GM12878 (cell line): ENCODE results near the gene CSNK2A1. TPM values are rescaled to one million over a fixed set of nuclear protein-coding genes. Genes with fewer than 3 reads are reported as not detected.

Experiments
- ATAC-seq: fragments of 200-7000 bp; cut with Tn5 transposase; 3 replicates; pipeline ENCODE4 v1.9.1; 2020; ENCODE audit warnings: mild to moderate bottlenecking, moderate library complexity
- BruUV-seq: library from RNA; stranded (reverse); fragments of 400-500 nt; replicated peaks from 2 replicates; lab custom pipeline; 2021; lab: Mats Ljungman, UMichigan
- CTCF ChIA-PET: fragments of 300-600 bp; sonication (Branson Sonifier 250); formaldehyde crosslinking; extraction: SDS; loops from one replicate; lab custom pipeline; 2021; ENCODE audit warnings: inconsistent platforms; lab: Yijun Ruan, JAX
- POLR2A ChIA-PET: fragments of 350-600 bp; formaldehyde crosslinking; extraction: SDS; loops from one replicate; lab custom pipeline; 2021; ENCODE audit warnings: inconsistent platforms; lab: Charles Lee
- RAD21 ChIA-PET: fragments of 300-600 bp; sonication (Branson Sonifier 250); formaldehyde crosslinking; loops from one replicate; lab custom pipeline; 2023; ENCODE audit warnings: antibody characterized with exemption; ENCODE audit not compliant: unreplicated experiment; lab: Charles Lee
- SMC1A ChIA-PET: fragments of 300-600 bp; sonication (Branson Sonifier 250); formaldehyde crosslinking; loops from one replicate; lab custom pipeline; 2023; ENCODE audit not compliant: unreplicated experiment, uncharacterized antibody; lab: Charles Lee
- DNase-seq: peaks from one replicate; pipeline ENCODE4 v3.0.0-alpha.2; 2011; ENCODE audit warnings: low read depth, low spot score
- FAIRE-seq: peaks from 3 replicates; lab custom pipeline; 2011; peaks lifted over from hg19 to GRCh38; lab: Jason Lieb, UNC
- H2AFZ ChIP-seq: 2 replicates; pipeline ENCODE4 v1.6.0; 2011; ENCODE audit warnings: low read depth, low read length, control low read depth; ENCODE audit not compliant: control insufficient read depth
- H3K27ac ChIP-seq: 2 replicates; pipeline ENCODE4 v1.5.1; 2011; ENCODE audit warnings: control low read depth; ENCODE audit not compliant: control insufficient read depth, insufficient read depth
- H3K27me3 ChIP-seq, 2 experiments: replicated peaks in 1 of 2; 2 replicates each; pipeline versions ENCODE4 v1.6.0 to v1.6.1; 2011; ENCODE audit warnings: low read length in 1 of 2; ENCODE audit not compliant: control insufficient read depth in 2 of 2, insufficient read depth in 2 of 2
- H3K36me3 ChIP-seq, 2 experiments: 2 replicates each; pipeline ENCODE4 v1.5.1; 2011; ENCODE audit warnings: low read length in 1 of 2; ENCODE audit not compliant: control insufficient read depth in 2 of 2, insufficient read depth in 2 of 2
- H3K4me1 ChIP-seq: 2 replicates; pipeline ENCODE4 v1.6.1; 2011; ENCODE audit warnings: mild to moderate bottlenecking, low read length, moderate library complexity, mixed read lengths; ENCODE audit not compliant: control insufficient read depth, insufficient read depth
- H3K4me2 ChIP-seq: 2 replicates; pipeline ENCODE4 v1.6.0; 2011; ENCODE audit warnings: control low read depth; ENCODE audit not compliant: control insufficient read depth, insufficient read depth
- H3K4me3 ChIP-seq: fragments of 200-600 bp; sonication (generic); 2 replicates; pipeline ENCODE4 v1.5.1; 2016
- H3K79me2 ChIP-seq: 2 replicates; pipeline ENCODE4 v1.6.0; 2011; ENCODE audit warnings: low read length; ENCODE audit not compliant: control insufficient read depth, insufficient read depth
- H3K9ac ChIP-seq: 2 replicates; pipeline ENCODE4 v1.8.0; 2011; ENCODE audit warnings: low read length, control low read depth, mixed read lengths; ENCODE audit not compliant: control insufficient read depth, insufficient read depth
- H3K9me3 ChIP-seq: replicated peaks from 3 replicates; pipeline ENCODE4 v1.5.1; 2011; ENCODE audit warnings: mild to moderate bottlenecking, low read length; ENCODE audit not compliant: control insufficient read depth, insufficient read depth
- H4K20me1 ChIP-seq: 2 replicates; pipeline ENCODE4 v1.6.0; 2011; ENCODE audit not compliant: control insufficient read depth, insufficient read depth
- CBX3 ChIP-seq: fragments of 200-600 bp; sonication (generic); IDR thresholded peaks from 2 replicates; pipeline ENCODE4 v1.6.1; 2016; ENCODE audit warnings: low read depth, borderline replicate concordance
- CHD1 ChIP-seq: IDR thresholded peaks from 2 replicates; pipeline ENCODE4 v1.6.1; 2012; ENCODE audit warnings: low read depth, low read length, improper control_type of control experiment
- CHD4 ChIP-seq: fragments of 200-600 bp; sonication (generic); IDR thresholded peaks from 2 replicates; pipeline ENCODE4 v1.6.1; 2016; ENCODE audit warnings: mild to moderate bottlenecking
- ETV6 ChIP-seq, 2 experiments: fragments of 450-650 bp in 1 of 2; IDR thresholded peaks in 1 of 2; conservative IDR thresholded peaks in 1 of 2; 2 replicates each; pipeline ENCODE4 v1.6.1; 2014; ENCODE audit warnings: antibody characterized with exemption in 1 of 2, borderline replicate concordance in 1 of 2, low read depth in 1 of 2, mild to moderate bottlenecking in 1 of 2, moderate library complexity in 1 of 2
- JUND ChIP-seq: IDR thresholded peaks from 2 replicates; pipeline ENCODE4 v1.6.1; 2012; ENCODE audit warnings: low read depth, mild to moderate bottlenecking, low read length, improper control_type of control experiment, moderate library complexity
- POLR2A ChIP-seq: IDR thresholded peaks from 2 replicates; pipeline ENCODE4 v1.6.1; 2011; ENCODE audit warnings: low read depth, mild to moderate bottlenecking, low read length
- SREBF2 ChIP-seq: IDR thresholded peaks from 2 replicates; pipeline ENCODE4 v1.6.1; 2012; ENCODE audit warnings: mild to moderate bottlenecking, low read length
- SUPT20H ChIP-seq: IDR thresholded peaks from 2 replicates; pipeline ENCODE4 v1.6.1; 2011; ENCODE audit warnings: low read depth, mild to moderate bottlenecking, low read length, moderate library complexity, borderline replicate concordance; ENCODE audit not compliant: control insufficient read depth
- TAF1 ChIP-seq: IDR thresholded peaks from 2 replicates; pipeline ENCODE4 v1.6.1; 2011; ENCODE audit warnings: mild to moderate bottlenecking, low read depth, low read length, borderline replicate concordance
- YBX1 ChIP-seq: fragments of 450-650 bp; IDR thresholded peaks from 2 replicates; pipeline ENCODE4 v1.6.1; 2016; ENCODE audit warnings: antibody characterized with exemption
- ZSCAN29 ChIP-seq: fragments of 450-650 bp; IDR thresholded peaks from 2 replicates; pipeline ENCODE4 v1.6.1; 2017; ENCODE audit warnings: mild to moderate bottlenecking, moderate library complexity
- WGBS: methylation state at CpG from one replicate; pipeline ENCODE4 v1.1.6; 2016; ENCODE audit warnings: low lambda C conversion rate; ENCODE audit not compliant: insufficient replicate concordance, insufficient coverage; ENCODE audit errors: missing lambda C conversion rate; 5-methylcytosine and 5-hydroxymethylcytosine counted together
- in situ Hi-C: fragments of 300-500 bp; cut with MboI; formaldehyde crosslinking; loops from 9 replicates; pipeline ENCODE4 v1.14.3; 2018; ENCODE audit warnings: mixed read lengths
- intact Hi-C: fragments of 100-400 bp; cut with micrococcal nuclease; formaldehyde crosslinking; loops from one replicate; pipeline ENCODE4 v1.14.2; 2022; ENCODE audit not compliant: unreplicated experiment
- polyA plus RNA-seq, 11 experiments: library from polyadenylated mRNA; depleted of rRNA in 4 of 11; unstranded in 6 of 11; stranded (reverse) in 5 of 11; fragments of >200 nt; fragmentation: Nextera tagmentation in 4 of 11; fragmentation: Illumina TruSeq in 1 of 11; extraction: Ambion mirVana in 4 of 11; extraction: Trizol in 1 of 11; gene quantifications; 1 replicate in 1 of 11; 2 replicates in 10 of 11; pipeline versions ENCODE4 v1.2.1 to v1.2.3, GENCODE V29; 2011 to 2016; ENCODE audit warnings: inconsistent platforms in 2 of 11, missing spikeins in 2 of 11, low read depth in 1 of 11
- total RNA-seq, 4 experiments: library from RNA; depleted of rRNA in 3 of 4; stranded (reverse); fragments of >200 nt in 3 of 4; fragmentation: Illumina TruSeq in 1 of 4; extraction: Trizol in 1 of 4; gene quantifications; 2 replicates each; pipeline versions ENCODE4 v1.2.1 to v1.2.3, GENCODE V29; 2013 to 2021
- TF ChIP-seq, protein P1 (sequence below): IDR thresholded peaks from 2 replicates; pipeline ENCODE4 v1.6.1; 2012; ENCODE audit warnings: improper control_type of control experiment, low read depth, low read length; ENCODE audit not compliant: insufficient replicate concordance
- TF ChIP-seq, protein P2 (sequence below): fragments of 450-650 bp; IDR thresholded peaks from 2 replicates; pipeline ENCODE4 v1.6.1; 2017; ENCODE audit warnings: mild to moderate bottlenecking, moderate library complexity

Gene CSNK2A1
- total and polyA plus RNA-seq, 10 of the 15 experiments (the other 5 are each of a cell fraction or from before 2014, with no cell fraction given): 47.6 to 199 (median 95.0) TPM

DNA sequence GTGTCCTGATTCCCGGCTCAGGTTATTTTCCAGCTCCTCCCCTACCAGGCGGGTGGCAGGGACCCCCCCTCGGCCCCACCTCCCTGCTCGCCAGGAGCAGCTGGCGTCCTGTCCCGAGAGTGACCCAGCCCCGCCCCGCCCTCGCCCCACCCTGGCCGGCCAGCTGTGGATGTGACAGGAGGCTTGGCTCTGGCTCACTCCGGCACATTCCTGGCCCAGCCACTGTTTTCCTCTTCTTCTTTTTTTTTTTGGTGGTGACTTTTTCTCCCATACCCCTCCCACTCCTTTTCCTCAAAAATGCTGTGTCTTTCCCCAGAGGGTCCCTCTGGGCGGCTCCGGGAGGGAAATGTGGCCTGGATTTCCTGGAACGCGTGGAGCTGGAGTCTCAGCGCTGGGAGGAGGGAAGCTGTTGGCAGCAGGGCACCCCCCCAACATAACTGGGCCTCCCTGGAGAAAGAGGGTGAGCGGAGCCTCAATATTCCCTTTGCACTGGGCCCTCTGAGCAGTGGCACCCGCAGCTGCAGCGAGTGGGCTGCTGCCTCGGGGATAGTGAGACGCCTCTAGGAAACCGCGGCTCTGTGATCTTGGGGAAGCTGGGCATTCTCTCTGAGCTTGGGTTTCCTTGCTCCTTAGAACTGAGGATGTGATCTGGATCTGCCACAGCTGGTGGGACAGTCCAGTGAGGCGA is 28.3 kb upstream of the CSNK2A1 start:
- H2AFZ ChIP-seq: no peak overlapping the region
- CTCF ChIA-PET: interaction anchor here (1.6 to 8.4 kb wide), 4 partner anchors 9 to 74 kb away, joined by 4 to 46 read pairs (median 10); no protein-coding TSS in a partner anchor
- H3K4me3 ChIP-seq: no peak overlapping the region
- no TSS peak for BruUV-seq
- FAIRE-seq (no peak), DNase-seq (no peak), ATAC-seq (no peak)
- POLR2A ChIA-PET: no interaction called here
- no peaks in the 10 kb centered on the region for H4K20me1 ChIP-seq
- no peaks in the 10 kb centered on the region for H3K9me3 ChIP-seq
- H3K79me2 ChIP-seq: no peaks in the 10 kb centered on the region
- SMC1A ChIA-PET: interaction anchor here (1.2 kb wide), 1 partner anchor 74 kb away, joined by 3 read pairs; no protein-coding TSS in a partner anchor
- H3K9ac ChIP-seq: no peak overlapping the region
- H3K36me3 ChIP-seq: no peaks in the 10 kb centered on the region
- in situ Hi-C loops (no loop called here), intact Hi-C loops (no loop called here)
- 34% methylated on average over 16 of the region's 24 CpGs for WGBS
- no peak overlapping the region for H3K4me2 ChIP-seq
- H3K27me3 ChIP-seq: peaks cover 0 to 9% of the 10 kb centered on the region in 2 experiments; a peak in 2 of 4 replicates
- H3K27ac ChIP-seq: no peak overlapping the region
- RAD21 ChIA-PET: no interaction called here
- no peaks in the 10 kb centered on the region for H3K4me1 ChIP-seq
- TF ChIP-seq SREBF2: no peak
- no peak for TF ChIP-seq YBX1
- no peak for TF ChIP-seq CHD1
- TF ChIP-seq TAF1: no peak
- no peak for TF ChIP-seq SUPT20H
- TF ChIP-seq JUND: no peak
- TF ChIP-seq, protein P1, sequence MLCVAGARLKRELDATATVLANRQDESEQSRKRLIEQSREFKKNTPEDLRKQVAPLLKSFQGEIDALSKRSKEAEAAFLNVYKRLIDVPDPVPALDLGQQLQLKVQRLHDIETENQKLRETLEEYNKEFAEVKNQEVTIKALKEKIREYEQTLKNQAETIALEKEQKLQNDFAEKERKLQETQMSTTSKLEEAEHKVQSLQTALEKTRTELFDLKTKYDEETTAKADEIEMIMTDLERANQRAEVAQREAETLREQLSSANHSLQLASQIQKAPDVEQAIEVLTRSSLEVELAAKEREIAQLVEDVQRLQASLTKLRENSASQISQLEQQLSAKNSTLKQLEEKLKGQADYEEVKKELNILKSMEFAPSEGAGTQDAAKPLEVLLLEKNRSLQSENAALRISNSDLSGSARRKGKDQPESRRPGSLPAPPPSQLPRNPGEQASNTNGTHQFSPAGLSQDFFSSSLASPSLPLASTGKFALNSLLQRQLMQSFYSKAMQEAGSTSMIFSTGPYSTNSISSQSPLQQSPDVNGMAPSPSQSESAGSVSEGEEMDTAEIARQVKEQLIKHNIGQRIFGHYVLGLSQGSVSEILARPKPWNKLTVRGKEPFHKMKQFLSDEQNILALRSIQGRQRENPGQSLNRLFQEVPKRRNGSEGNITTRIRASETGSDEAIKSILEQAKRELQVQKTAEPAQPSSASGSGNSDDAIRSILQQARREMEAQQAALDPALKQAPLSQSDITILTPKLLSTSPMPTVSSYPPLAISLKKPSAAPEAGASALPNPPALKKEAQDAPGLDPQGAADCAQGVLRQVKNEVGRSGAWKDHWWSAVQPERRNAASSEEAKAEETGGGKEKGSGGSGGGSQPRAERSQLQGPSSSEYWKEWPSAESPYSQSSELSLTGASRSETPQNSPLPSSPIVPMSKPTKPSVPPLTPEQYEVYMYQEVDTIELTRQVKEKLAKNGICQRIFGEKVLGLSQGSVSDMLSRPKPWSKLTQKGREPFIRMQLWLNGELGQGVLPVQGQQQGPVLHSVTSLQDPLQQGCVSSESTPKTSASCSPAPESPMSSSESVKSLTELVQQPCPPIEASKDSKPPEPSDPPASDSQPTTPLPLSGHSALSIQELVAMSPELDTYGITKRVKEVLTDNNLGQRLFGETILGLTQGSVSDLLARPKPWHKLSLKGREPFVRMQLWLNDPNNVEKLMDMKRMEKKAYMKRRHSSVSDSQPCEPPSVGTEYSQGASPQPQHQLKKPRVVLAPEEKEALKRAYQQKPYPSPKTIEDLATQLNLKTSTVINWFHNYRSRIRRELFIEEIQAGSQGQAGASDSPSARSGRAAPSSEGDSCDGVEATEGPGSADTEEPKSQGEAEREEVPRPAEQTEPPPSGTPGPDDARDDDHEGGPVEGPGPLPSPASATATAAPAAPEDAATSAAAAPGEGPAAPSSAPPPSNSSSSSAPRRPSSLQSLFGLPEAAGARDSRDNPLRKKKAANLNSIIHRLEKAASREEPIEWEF: no peak
- TF ChIP-seq, protein P2, sequence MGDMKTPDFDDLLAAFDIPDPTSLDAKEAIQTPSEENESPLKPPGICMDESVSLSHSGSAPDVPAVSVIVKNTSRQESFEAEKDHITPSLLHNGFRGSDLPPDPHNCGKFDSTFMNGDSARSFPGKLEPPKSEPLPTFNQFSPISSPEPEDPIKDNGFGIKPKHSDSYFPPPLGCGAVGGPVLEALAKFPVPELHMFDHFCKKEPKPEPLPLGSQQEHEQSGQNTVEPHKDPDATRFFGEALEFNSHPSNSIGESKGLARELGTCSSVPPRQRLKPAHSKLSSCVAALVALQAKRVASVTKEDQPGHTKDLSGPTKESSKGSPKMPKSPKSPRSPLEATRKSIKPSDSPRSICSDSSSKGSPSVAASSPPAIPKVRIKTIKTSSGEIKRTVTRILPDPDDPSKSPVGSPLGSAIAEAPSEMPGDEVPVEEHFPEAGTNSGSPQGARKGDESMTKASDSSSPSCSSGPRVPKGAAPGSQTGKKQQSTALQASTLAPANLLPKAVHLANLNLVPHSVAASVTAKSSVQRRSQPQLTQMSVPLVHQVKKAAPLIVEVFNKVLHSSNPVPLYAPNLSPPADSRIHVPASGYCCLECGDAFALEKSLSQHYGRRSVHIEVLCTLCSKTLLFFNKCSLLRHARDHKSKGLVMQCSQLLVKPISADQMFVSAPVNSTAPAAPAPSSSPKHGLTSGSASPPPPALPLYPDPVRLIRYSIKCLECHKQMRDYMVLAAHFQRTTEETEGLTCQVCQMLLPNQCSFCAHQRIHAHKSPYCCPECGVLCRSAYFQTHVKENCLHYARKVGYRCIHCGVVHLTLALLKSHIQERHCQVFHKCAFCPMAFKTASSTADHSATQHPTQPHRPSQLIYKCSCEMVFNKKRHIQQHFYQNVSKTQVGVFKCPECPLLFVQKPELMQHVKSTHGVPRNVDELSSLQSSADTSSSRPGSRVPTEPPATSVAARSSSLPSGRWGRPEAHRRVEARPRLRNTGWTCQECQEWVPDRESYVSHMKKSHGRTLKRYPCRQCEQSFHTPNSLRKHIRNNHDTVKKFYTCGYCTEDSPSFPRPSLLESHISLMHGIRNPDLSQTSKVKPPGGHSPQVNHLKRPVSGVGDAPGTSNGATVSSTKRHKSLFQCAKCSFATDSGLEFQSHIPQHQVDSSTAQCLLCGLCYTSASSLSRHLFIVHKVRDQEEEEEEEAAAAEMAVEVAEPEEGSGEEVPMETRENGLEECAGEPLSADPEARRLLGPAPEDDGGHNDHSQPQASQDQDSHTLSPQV: no peak
- TF ChIP-seq POLR2A: no peak
- no peak for TF ChIP-seq CHD4
- TF ChIP-seq ZSCAN29: no peak
- no peak for TF ChIP-seq CBX3
- no peak for TF ChIP-seq ETV6 (conservative IDR thresholded peaks at IDR 0.05 in 1 of 2, IDR thresholded peaks at IDR 0.05 in 1 of 2; ENCODE audit: borderline replicate concordance in 1 of 2, low read depth in 1 of 2)
